PC-9 (cell line): ENCODE data around the gene SMAP1.

Experiments
- EZH2 ChIP-seq: fragments of 200-600 bp; sonication (generic); IDR thresholded peaks from 2 replicates; pipeline ENCODE4 v1.8.0; 2017; ENCODE audit warnings: antibody characterized with exemption, low read depth
- TF ChIP-seq, protein P1 (sequence below): fragments of 200-600 bp; sonication (generic); conservative IDR thresholded peaks from 2 replicates; pipeline ENCODE4 v1.6.1; 2017; ENCODE audit warnings: mixed run types, antibody characterized with exemption, mild to moderate bottlenecking, moderate library complexity

DNA sequence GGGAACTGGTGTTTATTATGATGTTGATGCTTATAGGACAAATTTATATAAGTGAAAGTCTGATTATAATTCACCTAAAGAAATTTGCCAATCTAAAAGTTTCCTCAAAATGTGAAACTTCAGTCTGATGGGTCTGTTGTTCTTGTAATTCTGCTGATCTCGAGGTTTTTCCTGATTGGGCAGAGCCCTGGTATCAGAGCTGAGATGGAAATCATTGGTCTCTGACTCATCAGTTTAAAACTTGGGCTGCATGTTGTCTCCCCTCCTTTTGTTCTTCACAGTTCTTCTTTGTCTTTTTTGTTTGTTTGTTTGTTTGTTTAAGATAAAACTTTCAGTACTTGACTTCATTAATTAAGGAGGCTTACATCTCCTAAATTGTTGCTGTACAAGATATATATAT lies 5.9 kb downstream of the SMAP1 start:
- TF ChIP-seq, protein P1, sequence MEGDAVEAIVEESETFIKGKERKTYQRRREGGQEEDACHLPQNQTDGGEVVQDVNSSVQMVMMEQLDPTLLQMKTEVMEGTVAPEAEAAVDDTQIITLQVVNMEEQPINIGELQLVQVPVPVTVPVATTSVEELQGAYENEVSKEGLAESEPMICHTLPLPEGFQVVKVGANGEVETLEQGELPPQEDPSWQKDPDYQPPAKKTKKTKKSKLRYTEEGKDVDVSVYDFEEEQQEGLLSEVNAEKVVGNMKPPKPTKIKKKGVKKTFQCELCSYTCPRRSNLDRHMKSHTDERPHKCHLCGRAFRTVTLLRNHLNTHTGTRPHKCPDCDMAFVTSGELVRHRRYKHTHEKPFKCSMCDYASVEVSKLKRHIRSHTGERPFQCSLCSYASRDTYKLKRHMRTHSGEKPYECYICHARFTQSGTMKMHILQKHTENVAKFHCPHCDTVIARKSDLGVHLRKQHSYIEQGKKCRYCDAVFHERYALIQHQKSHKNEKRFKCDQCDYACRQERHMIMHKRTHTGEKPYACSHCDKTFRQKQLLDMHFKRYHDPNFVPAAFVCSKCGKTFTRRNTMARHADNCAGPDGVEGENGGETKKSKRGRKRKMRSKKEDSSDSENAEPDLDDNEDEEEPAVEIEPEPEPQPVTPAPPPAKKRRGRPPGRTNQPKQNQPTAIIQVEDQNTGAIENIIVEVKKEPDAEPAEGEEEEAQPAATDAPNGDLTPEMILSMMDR = no peak
- TF ChIP-seq EZH2 = no peak
